Measurements from ENCODE around the gene MOXD1. TPM values are rescaled to one million over a fixed set of nuclear protein-coding genes. Genes with fewer than 3 reads are reported as not detected.

The MOXD1 gene
- total RNA-seq, 1 experiment from 2014 or later, result 0.69 TPM

- no peaks in the 10 kb centered on the region for H3K27me3 ChIP-seq (ENCODE audit: control insufficient read depth, insufficient read depth, low read length)
- no peaks in the 10 kb centered on the region for H3K36me3 ChIP-seq (replicated peaks; ENCODE audit: control insufficient read depth, insufficient read depth, low read length)
- H3K4me3 ChIP-seq (ENCODE audit: insufficient read depth, low read depth, low read length), result no peak overlapping the region
- DNase-seq, result no peak
Measured at GRCh38 chr6:132410830-132411229, 9.6 kb upstream of the MOXD1 start.

- no peak for DNase-seq
- Histone ChIP-seq H3K36me3 (replicated peaks; ENCODE audit: control insufficient read depth, insufficient read depth, low read length) (no peaks in the 10 kb centered on the region), H3K27me3 (ENCODE audit: control insufficient read depth, insufficient read depth, low read length) (peaks cover 28% of the 10 kb centered on the region), H3K4me3 (ENCODE audit: insufficient read depth, low read depth, low read length) (no peak overlapping the region)
Measured at GRCh38 chr6:132405143-132405915, 4.1 kb upstream of the MOXD1 start.

- Histone ChIP-seq H3K27me3 (ENCODE audit: control insufficient read depth, insufficient read depth, low read length) (peaks cover 34% of the 10 kb centered on the region), H3K4me3 (ENCODE audit: insufficient read depth, low read depth, low read length) (no peak overlapping the region)
- DNase-seq, result no peak
Measured at GRCh38 chr6:132404736-132405135, 3.5 kb upstream of the MOXD1 start.

GRCh38 chr6:132404330-132404729, 3.1 kb upstream of the MOXD1 start:
- peaks cover 38% of the 10 kb centered on the region for H3K27me3 ChIP-seq (ENCODE audit: control insufficient read depth, insufficient read depth, low read length)
- no peaks in the 10 kb centered on the region for H3K36me3 ChIP-seq (replicated peaks; ENCODE audit: control insufficient read depth, insufficient read depth, low read length)
- H3K4me3 ChIP-seq (ENCODE audit: insufficient read depth, low read depth, low read length), result no peak overlapping the region
- no peak for DNase-seq

More at GRCh38 chr6:132404736-132405135, 3.5 kb upstream of the MOXD1 start:
- H3K36me3 ChIP-seq (replicated peaks; ENCODE audit: control insufficient read depth, insufficient read depth, low read length), result no peaks in the 10 kb centered on the region

- Histone ChIP-seq H3K27me3 (ENCODE audit: control insufficient read depth, insufficient read depth, low read length) (peaks cover 45% of the 10 kb centered on the region), H3K36me3 (replicated peaks; ENCODE audit: control insufficient read depth, insufficient read depth, low read length) (no peaks in the 10 kb centered on the region), H3K4me3 (ENCODE audit: insufficient read depth, low read depth, low read length) (peak overlapping the region; percentile 74)
- DNase-seq, result peak; percentile 29
Measured at GRCh38 chr6:132401618-132402285, 477 bp upstream of the MOXD1 start.

GRCh38 chr6:132400555-132400882, 756 bp downstream of the MOXD1 start:
- H3K27me3 ChIP-seq (ENCODE audit: control insufficient read depth, insufficient read depth, low read length), result peaks cover 45% of the 10 kb centered on the region
- H3K4me3 ChIP-seq (ENCODE audit: insufficient read depth, low read depth, low read length), result peak overlapping the region; percentile 74
- DNase-seq, result peak; percentile 34
- no peaks in the 10 kb centered on the region for H3K36me3 ChIP-seq (replicated peaks; ENCODE audit: control insufficient read depth, insufficient read depth, low read length)

GRCh38 chr6:132399376-132400074, 1.8 kb downstream of the MOXD1 start:
- Histone ChIP-seq H3K27me3 (ENCODE audit: control insufficient read depth, insufficient read depth, low read length) (peaks cover 45% of the 10 kb centered on the region), H3K36me3 (replicated peaks; ENCODE audit: control insufficient read depth, insufficient read depth, low read length) (no peaks in the 10 kb centered on the region), H3K4me3 (ENCODE audit: insufficient read depth, low read depth, low read length) (no peak overlapping the region)
- no peak for DNase-seq

GRCh38 chr6:132395015-132395597, 6.2 kb downstream of the MOXD1 start:
- Histone ChIP-seq H3K4me3 (ENCODE audit: insufficient read depth, low read depth, low read length) (no peak overlapping the region), H3K27me3 (ENCODE audit: control insufficient read depth, insufficient read depth, low read length) (peaks cover 15% of the 10 kb centered on the region), H3K36me3 (replicated peaks; ENCODE audit: control insufficient read depth, insufficient read depth, low read length) (no peaks in the 10 kb centered on the region)
- no peak for DNase-seq

- Histone ChIP-seq H3K36me3 (replicated peaks; ENCODE audit: control insufficient read depth, insufficient read depth, low read length) (no peaks in the 10 kb centered on the region), H3K4me3 (ENCODE audit: insufficient read depth, low read depth, low read length) (no peak overlapping the region)
- peak; percentile 30 for DNase-seq
Measured at GRCh38 chr6:132392792-132393191, 8.5 kb downstream of the MOXD1 start.

GRCh38 chr6:132392270-132392646, 9.0 kb downstream of the MOXD1 start:
- no peak for DNase-seq
- H3K4me3 ChIP-seq (ENCODE audit: insufficient read depth, low read depth, low read length), result no peak overlapping the region

More at GRCh38 chr6:132392792-132393191, 8.5 kb downstream of the MOXD1 start:
- no peaks in the 10 kb centered on the region for H3K27me3 ChIP-seq (ENCODE audit: control insufficient read depth, insufficient read depth, low read length)

GRCh38 chr6:132391391-132392269, 9.6 kb downstream of the MOXD1 start:
- no peaks in the 10 kb centered on the region for H3K27me3 ChIP-seq (ENCODE audit: control insufficient read depth, insufficient read depth, low read length)
- no peak overlapping the region for H3K4me3 ChIP-seq (ENCODE audit: insufficient read depth, low read depth, low read length)
- no peak for DNase-seq
- no peaks in the 10 kb centered on the region for H3K36me3 ChIP-seq (replicated peaks; ENCODE audit: control insufficient read depth, insufficient read depth, low read length)

More at GRCh38 chr6:132392270-132392646, 9.0 kb downstream of the MOXD1 start:
- H3K27me3 ChIP-seq (ENCODE audit: control insufficient read depth, insufficient read depth, low read length), result no peaks in the 10 kb centered on the region
- H3K36me3 ChIP-seq (replicated peaks; ENCODE audit: control insufficient read depth, insufficient read depth, low read length), result no peaks in the 10 kb centered on the region

- Histone ChIP-seq H3K27me3 (ENCODE audit: control insufficient read depth, insufficient read depth, low read length) (no peaks in the 10 kb centered on the region), H3K36me3 (replicated peaks; ENCODE audit: control insufficient read depth, insufficient read depth, low read length) (no peaks in the 10 kb centered on the region), H3K4me3 (ENCODE audit: insufficient read depth, low read depth, low read length) (no peak overlapping the region)
- DNase-seq, result no peak
Measured at GRCh38 chr6:132390451-132390850, 10.8 kb downstream of the MOXD1 start.

GRCh38 chr6:132390017-132390416, 11.3 kb downstream of the MOXD1 start:
- no peak for DNase-seq
- no peak overlapping the region for H3K4me3 ChIP-seq (ENCODE audit: insufficient read depth, low read depth, low read length)
- H3K27me3 ChIP-seq (ENCODE audit: control insufficient read depth, insufficient read depth, low read length), result no peaks in the 10 kb centered on the region
- H3K36me3 ChIP-seq (replicated peaks; ENCODE audit: control insufficient read depth, insufficient read depth, low read length), result no peaks in the 10 kb centered on the region

GRCh38 chr6:132388291-132388690, 13.0 kb downstream of the MOXD1 start:
- H3K4me3 ChIP-seq (ENCODE audit: insufficient read depth, low read depth, low read length), result no peak overlapping the region
- no peaks in the 10 kb centered on the region for H3K36me3 ChIP-seq (replicated peaks; ENCODE audit: control insufficient read depth, insufficient read depth, low read length)
- no peak for DNase-seq
- H3K27me3 ChIP-seq (ENCODE audit: control insufficient read depth, insufficient read depth, low read length), result no peaks in the 10 kb centered on the region
